Choroid plexus epithelial cell (primary cell): Measurements from ENCODE around the gene AHCY.
"Not testable (repeated sequence)": the region's sequence is repeated elsewhere in the genome, so short reads cannot be mapped to it uniquely, and the experiment has no call there.

Experiments used
- DNase-seq: peaks from one replicate; pipeline ENCODE4 v3.0.0-alpha.2; 2010; ENCODE audit warnings: low read depth
- H3K4me3 ChIP-seq: 2 replicates; pipeline ENCODE4 v1.5.1; 2011; ENCODE audit warnings: low read depth, mild to moderate bottlenecking, control low read depth, low read length, moderate library complexity
- TF ChIP-seq, protein P1 (sequence below): conservative IDR thresholded peaks from 2 replicates; pipeline ENCODE4 v1.5.1; 2011; ENCODE audit warnings: low read depth, mild to moderate bottlenecking, control low read depth, inconsistent platforms, low read length, moderate library complexity

The AHCY gene

DNA sequence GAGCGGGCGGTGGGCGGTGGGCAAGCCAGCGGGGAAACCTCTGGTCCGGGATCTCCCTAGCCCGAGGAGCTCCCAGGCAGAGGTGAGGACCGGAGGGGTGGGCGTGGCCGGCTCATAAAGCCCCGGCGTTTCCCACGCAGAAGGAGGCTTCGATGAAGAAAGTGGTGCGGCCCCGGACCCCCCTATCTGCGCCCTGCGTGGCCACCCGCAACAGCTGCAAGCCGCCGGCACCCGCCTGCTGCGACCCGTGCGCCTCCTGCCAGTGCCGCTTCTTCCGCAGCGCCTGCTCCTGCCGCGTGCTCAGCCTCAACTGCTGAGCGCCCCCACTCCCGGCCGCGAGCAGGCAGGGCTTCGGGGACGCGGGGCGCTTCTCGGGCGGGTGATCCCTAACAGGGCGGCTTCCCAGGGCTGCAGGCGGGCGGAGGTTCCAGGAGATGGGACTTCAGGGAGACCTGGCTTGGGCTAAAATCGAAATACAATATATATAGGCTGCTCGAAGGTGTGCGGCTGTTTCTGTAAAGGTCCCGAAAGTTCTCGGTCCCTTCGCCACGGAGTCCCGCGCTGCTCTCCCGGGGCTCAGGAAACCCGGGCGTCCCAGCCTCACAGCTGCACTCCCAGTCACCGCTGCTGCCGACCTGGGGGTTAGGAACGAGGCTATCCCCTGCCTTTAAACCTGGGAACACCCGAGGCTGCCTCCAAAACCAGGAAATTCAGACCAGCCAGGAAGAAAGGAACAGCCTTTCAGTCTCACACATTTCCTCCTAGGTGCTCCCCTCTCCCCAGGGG is 34.1 kb downstream of the AHCY start:
- peak; percentile 48 for DNase-seq
- peak overlapping the region; percentile 47 for H3K4me3 ChIP-seq
- TF ChIP-seq, protein P1, sequence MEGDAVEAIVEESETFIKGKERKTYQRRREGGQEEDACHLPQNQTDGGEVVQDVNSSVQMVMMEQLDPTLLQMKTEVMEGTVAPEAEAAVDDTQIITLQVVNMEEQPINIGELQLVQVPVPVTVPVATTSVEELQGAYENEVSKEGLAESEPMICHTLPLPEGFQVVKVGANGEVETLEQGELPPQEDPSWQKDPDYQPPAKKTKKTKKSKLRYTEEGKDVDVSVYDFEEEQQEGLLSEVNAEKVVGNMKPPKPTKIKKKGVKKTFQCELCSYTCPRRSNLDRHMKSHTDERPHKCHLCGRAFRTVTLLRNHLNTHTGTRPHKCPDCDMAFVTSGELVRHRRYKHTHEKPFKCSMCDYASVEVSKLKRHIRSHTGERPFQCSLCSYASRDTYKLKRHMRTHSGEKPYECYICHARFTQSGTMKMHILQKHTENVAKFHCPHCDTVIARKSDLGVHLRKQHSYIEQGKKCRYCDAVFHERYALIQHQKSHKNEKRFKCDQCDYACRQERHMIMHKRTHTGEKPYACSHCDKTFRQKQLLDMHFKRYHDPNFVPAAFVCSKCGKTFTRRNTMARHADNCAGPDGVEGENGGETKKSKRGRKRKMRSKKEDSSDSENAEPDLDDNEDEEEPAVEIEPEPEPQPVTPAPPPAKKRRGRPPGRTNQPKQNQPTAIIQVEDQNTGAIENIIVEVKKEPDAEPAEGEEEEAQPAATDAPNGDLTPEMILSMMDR, result no peak

DNA sequence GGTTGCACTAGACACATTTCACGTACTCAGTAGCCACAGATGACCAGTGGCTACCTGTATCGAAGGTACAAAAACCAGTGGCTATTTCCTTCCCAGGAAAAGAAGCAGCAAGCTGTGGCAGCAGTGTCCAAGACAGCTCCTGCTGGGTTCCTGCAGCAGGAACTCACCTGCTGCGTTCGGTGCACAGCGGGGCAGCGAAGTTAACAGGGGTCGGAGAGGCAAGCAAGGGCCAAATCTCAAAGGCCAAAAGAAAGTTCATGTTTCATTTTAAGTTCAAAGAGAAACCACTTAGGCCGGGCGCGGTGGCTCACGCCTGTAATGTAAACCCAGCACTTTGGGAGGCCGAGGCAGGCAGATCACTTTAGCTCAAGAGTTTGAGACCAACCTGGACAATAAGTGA is 35.0 kb downstream of the AHCY start:
- TF ChIP-seq, protein P1, result no peak
- H3K4me3 ChIP-seq, result no peak overlapping the region
- no peak for DNase-seq

DNA sequence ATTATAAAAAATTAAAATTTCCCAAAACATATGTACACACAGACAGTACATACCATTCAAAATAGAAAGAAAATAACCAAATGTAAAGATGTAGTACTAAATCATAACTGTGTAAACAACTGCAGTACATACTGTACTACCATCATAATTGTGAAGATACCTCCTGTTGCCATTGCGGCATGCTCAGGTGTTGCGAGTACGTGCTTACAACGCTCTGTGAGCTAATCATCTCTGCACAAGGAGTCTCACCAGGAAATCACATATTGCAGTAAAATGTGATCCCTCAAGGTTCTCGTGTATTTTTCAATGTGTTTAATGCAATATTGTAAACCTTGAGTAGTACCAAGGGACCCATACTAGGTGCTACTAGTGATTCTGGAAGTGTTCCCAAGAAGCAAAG is 39.0 kb downstream of the AHCY start:
- no peak for DNase-seq
- TF ChIP-seq, protein P1, result no peak
- H3K4me3 ChIP-seq, result no peak overlapping the region

DNA sequence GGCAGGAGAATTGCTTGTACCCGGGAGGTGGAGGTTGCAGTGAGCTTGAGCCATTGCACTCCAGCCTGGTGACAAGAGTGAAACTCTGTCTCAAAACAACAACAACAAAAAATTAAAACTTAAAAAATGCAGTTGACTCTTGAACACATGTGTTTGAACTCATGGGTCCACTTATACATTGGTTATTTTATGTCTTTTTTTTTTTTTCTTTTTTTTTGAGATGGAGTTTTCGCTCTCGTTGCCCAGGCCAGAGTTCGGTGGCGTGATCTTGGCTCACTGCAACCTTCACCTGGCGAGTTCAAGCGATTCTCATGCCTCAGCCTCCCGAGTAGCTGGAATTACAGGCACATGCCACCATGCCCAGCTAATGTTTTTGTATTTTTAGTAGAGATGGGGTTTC is 39.7 kb downstream of the AHCY start:
- not testable (repeated sequence) for H3K4me3 ChIP-seq, DNase-seq

DNA sequence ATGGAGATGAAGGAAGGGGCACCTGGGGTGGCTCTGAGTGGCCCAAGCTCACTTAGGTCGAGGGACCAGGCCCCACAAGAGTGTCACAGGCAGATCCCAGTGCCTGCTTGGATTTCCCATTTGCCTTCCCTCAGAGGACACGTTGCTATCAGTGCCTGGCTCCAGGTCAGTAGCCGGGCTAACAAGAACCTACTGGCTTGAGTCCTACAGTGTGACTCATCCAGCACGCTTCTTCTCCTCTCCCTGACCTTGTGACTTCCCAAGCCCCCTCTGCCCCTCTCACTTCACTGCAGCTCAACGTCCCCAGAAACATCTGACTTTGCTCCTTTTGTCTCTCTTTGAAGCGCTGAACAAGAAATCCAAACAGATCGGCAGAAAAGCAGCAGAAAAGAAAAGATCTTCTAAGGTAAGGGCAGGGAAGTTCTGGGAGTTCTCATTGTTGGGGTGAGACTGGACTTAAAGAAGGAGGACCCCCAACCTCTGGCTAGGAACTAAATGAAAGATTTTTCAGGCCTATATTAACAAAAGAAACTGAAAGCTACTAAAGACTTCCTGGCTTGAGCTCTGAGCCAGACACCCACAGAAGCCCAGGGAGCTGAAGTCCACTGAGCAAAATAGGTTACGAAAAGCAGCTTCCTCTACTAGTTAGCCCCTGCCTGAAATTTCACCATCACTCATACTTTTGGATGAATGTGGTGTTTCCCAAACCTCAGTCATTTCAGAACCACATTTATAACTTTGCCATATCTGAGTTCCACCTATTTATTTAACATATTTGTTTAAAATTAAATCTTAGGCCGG is 40.5 kb downstream of the AHCY start:
- TF ChIP-seq, protein P1, result no peak
- no peak overlapping the region for H3K4me3 ChIP-seq
- DNase-seq, result peak; percentile 83

DNA sequence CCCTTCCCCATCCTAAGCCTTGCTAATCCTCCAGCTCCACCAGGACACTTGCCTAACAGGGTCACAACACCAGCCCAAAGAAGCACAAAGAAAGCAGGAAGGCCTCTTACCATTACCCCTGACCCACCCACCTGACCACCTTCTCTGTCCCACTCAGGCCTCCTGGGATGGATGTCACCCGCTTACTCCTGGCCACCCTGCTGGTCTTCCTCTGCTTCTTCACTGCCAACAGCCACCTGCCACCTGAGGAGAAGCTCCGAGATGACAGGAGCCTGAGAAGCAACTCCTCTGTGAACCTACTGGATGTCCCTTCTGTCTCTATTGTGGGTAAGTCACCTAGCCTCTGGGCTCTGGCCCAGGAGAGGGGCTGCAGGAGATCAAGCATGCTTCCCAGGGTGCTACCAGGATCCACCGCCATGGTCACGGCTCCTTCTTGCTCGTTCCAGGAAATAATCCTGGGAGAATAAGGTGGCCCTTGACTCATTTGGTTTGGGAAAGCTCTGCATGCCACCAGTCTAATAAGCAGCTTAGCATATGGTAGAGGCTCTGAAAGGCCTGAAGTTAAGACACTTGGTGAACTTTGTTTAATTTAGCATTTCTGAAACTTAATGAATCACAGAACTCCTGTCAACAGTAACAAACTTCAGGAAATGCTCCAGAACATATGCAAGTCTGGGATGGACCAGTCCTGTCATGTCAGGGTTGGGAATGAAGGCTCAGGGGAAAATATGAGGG is 42.8 kb downstream of the AHCY start:
- H3K4me3 ChIP-seq, result no peak overlapping the region
- DNase-seq, result no peak
- TF ChIP-seq, protein P1, result no peak

DNA sequence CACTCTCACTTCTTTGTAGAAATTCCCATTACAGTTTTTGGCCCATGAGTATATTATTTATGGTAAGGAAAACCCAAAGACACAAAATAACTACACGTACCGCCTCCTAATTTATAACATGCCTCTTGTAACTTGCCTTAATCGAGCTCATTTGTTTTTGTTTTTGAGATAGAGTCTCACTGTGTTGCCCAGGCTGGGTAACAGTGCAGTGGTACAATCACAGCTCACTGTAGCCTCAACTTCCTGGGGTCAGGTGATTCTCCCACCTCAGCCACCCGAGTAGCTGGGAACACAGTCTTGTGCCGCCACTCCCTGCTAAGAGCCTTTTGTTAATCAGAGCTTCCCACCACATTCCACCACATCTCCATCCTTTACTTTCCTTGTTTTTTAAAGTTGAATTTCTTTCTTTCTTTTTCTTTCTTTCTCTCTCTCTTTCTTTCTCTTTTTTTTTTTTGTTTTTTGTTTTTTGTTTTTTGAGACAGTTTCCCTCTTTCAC is 46.5 kb downstream of the AHCY start:
- H3K4me3 ChIP-seq, result no peak overlapping the region
- no peak for DNase-seq
- TF ChIP-seq, protein P1, result no peak
